Measurements from ENCODE around the gene RCAN1. TPM values are rescaled to one million over a fixed set of nuclear protein-coding genes. Genes with fewer than 3 reads are reported as not detected.

RCAN1 gene
- total RNA-seq, 2 experiments from 2014 or later = 1.1 to 1.5 TPM

DNA sequence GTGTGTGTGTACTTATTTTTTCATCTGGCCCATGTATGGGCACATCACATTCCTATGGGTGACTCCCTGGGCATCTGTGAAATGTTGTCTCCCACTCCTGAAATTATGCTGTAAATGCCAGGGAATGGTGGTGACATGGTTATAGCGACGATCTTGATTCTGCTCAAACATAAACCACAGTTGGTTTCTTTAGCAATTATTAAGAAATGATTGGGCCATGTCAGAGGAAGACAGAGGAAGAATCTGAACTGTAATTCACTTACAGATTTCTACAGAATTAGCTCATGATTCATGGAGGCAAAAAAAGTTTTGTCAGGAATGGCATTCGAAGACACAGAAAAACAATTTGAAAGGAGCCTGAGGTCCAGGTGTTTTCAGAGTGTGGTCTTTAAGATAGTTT is 77.1 kb downstream of the RCAN1 start:
- Histone ChIP-seq H3K4me1 (ENCODE audit: insufficient read depth, low read length) (no peaks in the 10 kb centered on the region), H3K9me3 (ENCODE audit: control insufficient read depth in 1 of 2, insufficient read depth in 1 of 2, low read length in 2 of 2) (peaks cover 0 to 4% of the 10 kb centered on the region in 2 experiments), H3K27me3 (ENCODE audit: control insufficient read depth in 1 of 2, insufficient read depth in 2 of 2, low read length in 2 of 2) (no peaks in the 10 kb centered on the region), H3K36me3 (ENCODE audit: insufficient read depth, low read length) (no peaks in the 10 kb centered on the region), H3K4me3 (ENCODE audit: low read length) (no peak overlapping the region), H3K27ac (ENCODE audit: low read depth in 1 of 2, low read length in 2 of 2) (no peak overlapping the region)
- Mint-ChIP-seq H3K36me3 (ENCODE audit: low read depth) (no peaks in the 10 kb centered on the region), H3K4me3 (no peak overlapping the region), H3K27ac (no peak overlapping the region), H3K4me1 (ENCODE audit: low read depth) (no peaks in the 10 kb centered on the region), H3K27me3 (no peaks in the 10 kb centered on the region), H3K9me3 (no peaks in the 10 kb centered on the region)
- intact Hi-C loops (cut with DNase I, micrococcal nuclease) = no loop called here
- ATAC-seq (ENCODE audit: poor library complexity) = no peak
- POLR2A ChIA-PET = no interaction called here
- no peak for DNase-seq
- TF ChIP-seq, protein P1, sequence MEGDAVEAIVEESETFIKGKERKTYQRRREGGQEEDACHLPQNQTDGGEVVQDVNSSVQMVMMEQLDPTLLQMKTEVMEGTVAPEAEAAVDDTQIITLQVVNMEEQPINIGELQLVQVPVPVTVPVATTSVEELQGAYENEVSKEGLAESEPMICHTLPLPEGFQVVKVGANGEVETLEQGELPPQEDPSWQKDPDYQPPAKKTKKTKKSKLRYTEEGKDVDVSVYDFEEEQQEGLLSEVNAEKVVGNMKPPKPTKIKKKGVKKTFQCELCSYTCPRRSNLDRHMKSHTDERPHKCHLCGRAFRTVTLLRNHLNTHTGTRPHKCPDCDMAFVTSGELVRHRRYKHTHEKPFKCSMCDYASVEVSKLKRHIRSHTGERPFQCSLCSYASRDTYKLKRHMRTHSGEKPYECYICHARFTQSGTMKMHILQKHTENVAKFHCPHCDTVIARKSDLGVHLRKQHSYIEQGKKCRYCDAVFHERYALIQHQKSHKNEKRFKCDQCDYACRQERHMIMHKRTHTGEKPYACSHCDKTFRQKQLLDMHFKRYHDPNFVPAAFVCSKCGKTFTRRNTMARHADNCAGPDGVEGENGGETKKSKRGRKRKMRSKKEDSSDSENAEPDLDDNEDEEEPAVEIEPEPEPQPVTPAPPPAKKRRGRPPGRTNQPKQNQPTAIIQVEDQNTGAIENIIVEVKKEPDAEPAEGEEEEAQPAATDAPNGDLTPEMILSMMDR (IDR thresholded peaks at IDR 0.05) = no peak
- CTCF ChIA-PET = no interaction called here

DNA sequence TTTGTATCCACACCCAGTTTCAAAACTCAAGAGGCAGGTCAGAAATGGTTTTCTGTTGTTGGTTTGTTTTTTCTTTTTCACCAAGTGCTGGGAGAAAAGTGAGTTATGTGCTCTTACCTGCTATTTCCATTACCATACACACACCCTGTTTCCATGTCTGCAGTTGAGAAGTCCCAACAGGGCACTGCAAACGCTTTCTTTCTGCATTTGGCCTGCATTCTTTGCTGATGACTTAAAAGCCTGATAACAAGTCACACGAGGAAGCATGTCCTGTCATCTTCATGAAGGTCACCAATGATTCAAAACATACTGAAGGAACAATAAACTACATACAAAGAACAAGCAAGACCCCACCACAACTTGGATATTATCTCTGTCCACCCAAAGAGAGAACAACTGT is 78.1 kb downstream of the RCAN1 start:
- Mint-ChIP-seq H3K36me3 (ENCODE audit: low read depth) (no peaks in the 10 kb centered on the region), H3K4me3 (no peak overlapping the region), H3K4me1 (ENCODE audit: low read depth) (no peaks in the 10 kb centered on the region), H3K27me3 (no peaks in the 10 kb centered on the region), H3K27ac (no peak overlapping the region), H3K9me3 (no peaks in the 10 kb centered on the region)
- ChIA-PET POLR2A (no interaction called here), CTCF (no interaction called here)
- TF ChIP-seq, protein P1 (IDR thresholded peaks at IDR 0.05) = no peak
- no peak overlapping the region for H3K4me3 ChIP-seq (ENCODE audit: low read length)
- H3K36me3 ChIP-seq (ENCODE audit: insufficient read depth, low read length) = no peaks in the 10 kb centered on the region
- H3K27ac ChIP-seq (ENCODE audit: low read depth in 1 of 2, low read length in 2 of 2) = no peak overlapping the region
- intact Hi-C loops (cut with DNase I, micrococcal nuclease) = no loop called here
- no peak for ATAC-seq (ENCODE audit: poor library complexity)
- DNase-seq = no peak
- H3K9me3 ChIP-seq (ENCODE audit: control insufficient read depth in 1 of 2, insufficient read depth in 1 of 2, low read length in 2 of 2) = no peaks in the 10 kb centered on the region
- H3K27me3 ChIP-seq (ENCODE audit: control insufficient read depth in 1 of 2, insufficient read depth in 2 of 2, low read length in 2 of 2) = no peaks in the 10 kb centered on the region
- H3K4me1 ChIP-seq (ENCODE audit: insufficient read depth, low read length) = no peaks in the 10 kb centered on the region

GRCh38 chr21:34536311-34536710 is 78.6 kb downstream of the RCAN1 start:
- TF ChIP-seq, protein P1 (IDR thresholded peaks at IDR 0.05) = no peak
- ATAC-seq (ENCODE audit: poor library complexity) (no peak), DNase-seq (no peak)
- no peaks in the 10 kb centered on the region for H3K4me1 ChIP-seq (ENCODE audit: insufficient read depth, low read length)
- ChIA-PET CTCF (no interaction called here), POLR2A (no interaction called here)
- intact Hi-C loops (cut with DNase I, micrococcal nuclease) = no loop called here
- H3K4me3 Mint-ChIP-seq = no peak overlapping the region
- H3K27me3 ChIP-seq (ENCODE audit: control insufficient read depth in 1 of 2, insufficient read depth in 2 of 2, low read length in 2 of 2) = no peaks in the 10 kb centered on the region
- no peaks in the 10 kb centered on the region for H3K27me3 Mint-ChIP-seq
- H3K27ac Mint-ChIP-seq = no peak overlapping the region
- no peaks in the 10 kb centered on the region for H3K9me3 Mint-ChIP-seq
- no peak overlapping the region for H3K27ac ChIP-seq (ENCODE audit: low read depth in 1 of 2, low read length in 2 of 2)
- no peaks in the 10 kb centered on the region for H3K36me3 ChIP-seq (ENCODE audit: insufficient read depth, low read length)
- no peaks in the 10 kb centered on the region for H3K36me3 Mint-ChIP-seq (ENCODE audit: low read depth)
- H3K9me3 ChIP-seq (ENCODE audit: control insufficient read depth in 1 of 2, insufficient read depth in 1 of 2, low read length in 2 of 2) = no peaks in the 10 kb centered on the region
- no peaks in the 10 kb centered on the region for H3K4me1 Mint-ChIP-seq (ENCODE audit: low read depth)
- H3K4me3 ChIP-seq (ENCODE audit: low read length) = no peak overlapping the region

Data from CD4-positive, alpha-beta T cell (primary cell).